Fibroblast of villous mesenchyme (primary cell): ENCODE results near the gene SLC24A2. TPM values are rescaled to one million over a fixed set of nuclear protein-coding genes. Genes with fewer than 3 reads are reported as not detected.

Source experiments
- DNase-seq: peaks from one replicate; pipeline ENCODE4 v3.0.0-alpha.2; 2010; ENCODE audit warnings: low read depth
- H3K4me3 ChIP-seq: 2 replicates; pipeline ENCODE4 v1.5.1; 2011; ENCODE audit warnings: low read depth, mild to moderate bottlenecking, low read length
- total RNA-seq: library from RNA; depleted of rRNA; stranded (reverse); fragments of >200 nt; gene quantifications from 2 replicates; pipeline ENCODE4 v1.2.3, GENCODE V29; 2012
- TF ChIP-seq, protein P1 (sequence below): IDR thresholded peaks from 2 replicates; pipeline ENCODE4 v1.5.1; 2012; ENCODE audit warnings: low read depth, mild to moderate bottlenecking, low read length; ENCODE audit not compliant: insufficient read depth

The SLC24A2 gene
- total RNA-seq, 1 donor: not detected

DNA sequence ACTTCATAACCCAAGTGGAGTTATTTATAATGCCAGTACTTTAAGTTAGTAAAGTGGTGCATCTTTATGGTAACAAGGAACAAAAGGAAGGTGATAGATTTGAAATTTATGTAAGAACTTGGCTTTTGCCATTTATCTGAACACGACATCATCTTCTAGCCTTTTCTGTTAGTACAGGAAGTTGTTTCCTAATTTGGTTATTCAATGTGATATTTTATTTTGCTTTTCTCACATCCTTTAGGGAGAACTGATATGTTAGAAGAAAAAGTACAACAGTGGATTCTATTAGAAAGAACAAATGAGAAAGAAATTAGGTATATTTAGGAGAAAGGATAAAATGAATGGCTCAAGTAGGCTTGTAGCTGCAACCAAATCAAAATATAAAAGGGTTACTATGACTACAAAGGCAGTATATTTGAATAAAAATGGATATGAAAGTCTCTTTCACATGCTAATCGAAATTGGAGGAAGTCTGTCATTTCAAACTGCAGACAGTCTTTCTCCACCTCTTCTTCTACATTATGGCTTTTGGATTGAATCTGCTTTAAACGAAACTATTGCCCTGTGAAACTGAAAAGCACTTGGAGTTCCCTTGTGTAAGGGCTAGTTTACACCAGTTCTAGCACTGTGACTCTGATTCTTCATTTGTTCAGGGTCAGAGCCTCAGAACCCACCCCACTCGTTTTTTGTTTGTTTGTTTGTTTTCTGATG is 18.5 kb upstream of the SLC24A2 start:
- H3K4me3 ChIP-seq: no peak overlapping the region
- TF ChIP-seq, protein P1, sequence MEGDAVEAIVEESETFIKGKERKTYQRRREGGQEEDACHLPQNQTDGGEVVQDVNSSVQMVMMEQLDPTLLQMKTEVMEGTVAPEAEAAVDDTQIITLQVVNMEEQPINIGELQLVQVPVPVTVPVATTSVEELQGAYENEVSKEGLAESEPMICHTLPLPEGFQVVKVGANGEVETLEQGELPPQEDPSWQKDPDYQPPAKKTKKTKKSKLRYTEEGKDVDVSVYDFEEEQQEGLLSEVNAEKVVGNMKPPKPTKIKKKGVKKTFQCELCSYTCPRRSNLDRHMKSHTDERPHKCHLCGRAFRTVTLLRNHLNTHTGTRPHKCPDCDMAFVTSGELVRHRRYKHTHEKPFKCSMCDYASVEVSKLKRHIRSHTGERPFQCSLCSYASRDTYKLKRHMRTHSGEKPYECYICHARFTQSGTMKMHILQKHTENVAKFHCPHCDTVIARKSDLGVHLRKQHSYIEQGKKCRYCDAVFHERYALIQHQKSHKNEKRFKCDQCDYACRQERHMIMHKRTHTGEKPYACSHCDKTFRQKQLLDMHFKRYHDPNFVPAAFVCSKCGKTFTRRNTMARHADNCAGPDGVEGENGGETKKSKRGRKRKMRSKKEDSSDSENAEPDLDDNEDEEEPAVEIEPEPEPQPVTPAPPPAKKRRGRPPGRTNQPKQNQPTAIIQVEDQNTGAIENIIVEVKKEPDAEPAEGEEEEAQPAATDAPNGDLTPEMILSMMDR: no peak
- no peak for DNase-seq

DNA sequence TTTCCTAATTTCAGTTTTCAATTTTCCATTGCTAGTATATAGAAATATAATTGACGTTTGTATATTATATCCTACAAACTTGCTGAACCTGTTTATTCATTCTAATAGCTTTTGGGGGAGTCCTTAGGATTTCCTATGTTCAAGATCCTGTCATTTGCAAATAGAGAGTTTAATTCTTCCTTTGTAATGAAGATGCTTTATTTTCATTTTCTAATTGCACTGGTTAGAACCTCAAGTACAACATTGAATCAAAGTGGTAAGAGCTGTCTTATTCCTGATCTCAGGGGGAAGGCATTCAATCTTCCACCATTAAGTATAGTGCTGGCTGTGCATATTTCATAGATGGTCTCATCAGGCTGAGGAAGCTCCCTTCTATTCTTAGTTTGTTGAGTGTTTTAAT is 15.6 kb upstream of the SLC24A2 start:
- no peak overlapping the region for H3K4me3 ChIP-seq
- no peak for DNase-seq
- TF ChIP-seq, protein P1: no peak

DNA sequence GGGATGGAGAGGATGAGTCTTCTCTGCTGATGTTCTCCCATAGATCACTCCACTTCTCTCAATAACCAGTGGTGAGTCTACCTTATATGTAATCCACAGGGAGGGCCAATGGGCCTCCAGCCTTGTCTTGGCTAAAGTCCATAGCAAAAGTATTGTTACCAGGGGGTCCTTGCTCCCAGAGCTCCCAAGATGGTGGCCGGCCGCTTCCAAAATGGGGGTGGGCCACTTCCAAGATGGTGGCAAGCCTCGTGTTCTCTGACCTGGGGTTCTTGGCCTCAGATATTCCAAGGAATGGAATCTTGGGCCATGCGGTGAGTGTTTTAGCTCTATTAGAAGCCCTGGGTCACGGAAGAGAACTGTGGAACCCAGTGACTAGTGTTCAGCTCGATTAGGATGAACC is 12.0 kb upstream of the SLC24A2 start:
- TF ChIP-seq, protein P1: no peak
- no peak for DNase-seq
- H3K4me3 ChIP-seq: no peak overlapping the region

DNA sequence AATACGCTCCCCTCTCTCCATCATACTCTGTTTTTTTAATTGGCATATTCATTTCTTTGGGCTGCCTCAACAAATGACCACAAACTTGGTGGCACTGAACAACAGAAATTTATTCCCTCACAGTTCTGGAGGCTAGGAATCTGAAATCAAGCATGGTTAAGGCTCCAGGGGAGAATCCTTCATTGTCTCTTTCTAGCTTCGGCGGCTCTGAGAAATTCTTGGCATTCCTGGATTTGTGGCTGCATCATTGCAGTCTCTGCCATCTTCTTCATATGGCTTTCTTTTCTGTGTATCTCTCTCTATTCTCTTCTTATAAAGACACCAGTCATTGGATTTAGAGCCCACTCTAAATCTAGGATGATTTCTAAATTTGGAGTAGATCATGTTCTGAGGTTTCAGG is 10.9 kb upstream of the SLC24A2 start:
- DNase-seq: no peak
- no peak overlapping the region for H3K4me3 ChIP-seq
- TF ChIP-seq, protein P1: no peak

DNA sequence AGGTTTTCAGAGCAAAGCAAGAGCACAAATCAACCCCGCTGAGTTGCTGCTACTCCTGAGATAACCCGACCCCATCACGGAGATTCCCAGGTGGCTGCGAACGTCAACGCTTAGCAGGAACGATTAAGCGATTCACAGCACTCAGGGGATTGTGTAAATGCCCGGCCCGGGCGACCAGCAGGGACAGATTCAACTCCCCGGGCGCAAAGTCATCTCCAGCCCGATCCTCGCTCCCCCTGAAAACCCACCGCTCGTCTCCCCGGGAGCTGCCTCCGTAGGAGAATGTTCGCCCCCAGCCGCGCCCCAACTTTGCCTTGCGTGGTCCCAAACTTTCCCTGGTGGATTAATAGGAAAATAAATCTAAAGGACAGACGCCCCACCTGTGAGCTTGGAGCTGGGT is 685 bp downstream of the SLC24A2 start:
- TF ChIP-seq, protein P1: no peak
- no peak for DNase-seq
- no peak overlapping the region for H3K4me3 ChIP-seq

DNA sequence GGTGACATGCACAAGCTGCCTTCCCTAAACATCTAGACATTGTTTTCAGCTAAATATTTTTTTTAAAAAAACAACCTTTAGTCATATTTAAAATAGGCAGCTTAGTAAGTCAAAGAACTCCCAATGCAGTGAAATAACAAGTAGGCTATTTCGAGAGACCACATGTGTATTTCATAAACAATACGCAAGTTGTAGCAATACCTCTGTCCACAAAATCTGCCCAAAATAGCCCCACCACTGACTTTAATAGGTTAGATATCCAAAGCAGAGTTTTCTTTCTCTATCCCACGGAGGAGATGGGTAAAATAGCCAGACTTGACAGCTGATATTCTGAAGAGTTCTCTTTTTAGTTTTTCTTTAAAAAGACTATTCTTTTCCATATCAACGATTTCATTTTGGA is 1.2 kb downstream of the SLC24A2 start:
- DNase-seq: no peak
- TF ChIP-seq, protein P1: no peak
- no peak overlapping the region for H3K4me3 ChIP-seq

- no peak overlapping the region for H3K4me3 ChIP-seq
- TF ChIP-seq, protein P1: no peak
Measured at GRCh38 chr9:19785230-19785629, 3.6 kb downstream of the SLC24A2 start.

More at GRCh38 chr9:19785230-19785629, 3.6 kb downstream of the SLC24A2 start:
- no peak for DNase-seq
